Prostate gland (tissue), 2 donors: ENCODE data around the gene DRICH1. TPM values are rescaled to one million over a fixed set of nuclear protein-coding genes. Genes with fewer than 3 reads are reported as not detected.

Source experiments
- DNase-seq: peaks from one replicate; pipeline ENCODE4 v3.0.0-alpha.2; 2019; ENCODE audit warnings: low spot score
- H3K27ac ChIP-seq, 2 donors: fragments of 200-600 bp; sonication (generic); 2 replicates each; pipeline ENCODE4 v1.5.1; 2017 to 2019
- H3K27me3 ChIP-seq: fragments of 200-600 bp; sonication (generic); replicated peaks from 2 replicates; pipeline ENCODE4 v1.5.1; 2019; ENCODE audit not compliant: insufficient read depth
- H3K36me3 ChIP-seq, 2 donors: fragments of 200-600 bp; sonication (generic); 1 replicate in 1 of 2; 2 replicates in 1 of 2; pipeline versions ENCODE4 v1.5.1 to v1.8.1; 2017 to 2019
- H3K4me1 ChIP-seq: fragments of 200-600 bp; sonication (generic); replicated peaks from 2 replicates; pipeline ENCODE4 v1.5.1; 2019
- H3K4me3 ChIP-seq, 2 donors: fragments of 200-600 bp; sonication (generic); 2 replicates each; pipeline ENCODE4 v1.5.1; 2017 to 2019
- H3K9me3 ChIP-seq: fragments of 200-600 bp; sonication (generic); 2 replicates; pipeline ENCODE4 v1.5.1; 2017
- CTCF ChIP-seq, 4 experiments: fragments of 200-600 bp in 2 of 4; fragments of 450-650 bp in 2 of 4; sonication (generic) in 2 of 4; IDR thresholded peaks; 1 replicate in 3 of 4; 2 replicates in 1 of 4; pipeline ENCODE4 v1.5.1; 2016 to 2019; ENCODE audit warnings: antibody characterized with exemption in 4 of 4, mild to moderate bottlenecking in 2 of 4, moderate library complexity in 2 of 4
- POLR2A ChIP-seq: fragments of 450-650 bp; IDR thresholded peaks from one replicate; pipeline ENCODE4 v1.6.1; 2016; ENCODE audit warnings: antibody characterized with exemption, mild to moderate bottlenecking
- POLR2AphosphoS5 ChIP-seq: sonication (generic); formaldehyde crosslinking; IDR thresholded peaks from one replicate; pipeline ENCODE4 v1.6.1; 2017; ENCODE audit warnings: antibody characterized with exemption
- WGBS: methylation state at CpG from one replicate; pipeline ENCODE4 v1.1.5; 2018; 5-methylcytosine and 5-hydroxymethylcytosine counted together
- intact Hi-C: fragments of 100-400 bp; cut with DNase I; formaldehyde crosslinking; loops from one replicate; pipeline ENCODE4 v1.14.2; 2022
- total RNA-seq, 2 donors: library from RNA; depleted of rRNA; stranded (reverse); fragments of >200 nt; gene quantifications; one replicate each; pipeline ENCODE4 v1.1.0, GENCODE V29; 2016

The DRICH1 gene
- total RNA-seq, 2 donors from 2014 or later, result 2.8 TPM; not detected in 1

GRCh38 chr22:23591846-23592245, 40.3 kb downstream of the DRICH1 start:
- no peaks in the 10 kb centered on the region for H3K36me3 ChIP-seq
- TF ChIP-seq POLR2AphosphoS5, result no peak
- TF ChIP-seq CTCF (IDR thresholded peaks at IDR 0.05), result no peak
- TF ChIP-seq POLR2A, result no peak
- H3K4me3 ChIP-seq, result no peak overlapping the region
- intact Hi-C loops, result no loop called here
- 96% methylated on average over 7 of the region's 7 CpGs for WGBS
- no peak overlapping the region for H3K27ac ChIP-seq
- H3K9me3 ChIP-seq, result no peaks in the 10 kb centered on the region
- H3K4me1 ChIP-seq, result no peaks in the 10 kb centered on the region
- no peaks in the 10 kb centered on the region for H3K27me3 ChIP-seq
- no peak for DNase-seq

GRCh38 chr22:23591201-23591791, 40.8 kb downstream of the DRICH1 start:
- no peak for TF ChIP-seq POLR2A
- peak; percentile 58 to 79 (median 74) for TF ChIP-seq CTCF (IDR thresholded peaks at IDR 0.05)
- TF ChIP-seq POLR2AphosphoS5, result peak; percentile 4
- intact Hi-C loops, result no loop called here
- Histone ChIP-seq H3K4me1 (no peaks in the 10 kb centered on the region), H3K9me3 (no peaks in the 10 kb centered on the region), H3K4me3 (no peak overlapping the region), H3K36me3 (no peaks in the 10 kb centered on the region), H3K27me3 (no peaks in the 10 kb centered on the region), H3K27ac (no peak overlapping the region)
- peak; percentile 59 for DNase-seq
- WGBS, result 57% methylated on average over 11 of the region's 11 CpGs

GRCh38 chr22:23583836-23584235, 48.3 kb downstream of the DRICH1 start:
- Histone ChIP-seq H3K27ac (no peak overlapping the region), H3K27me3 (no peaks in the 10 kb centered on the region), H3K9me3 (no peaks in the 10 kb centered on the region), H3K4me1 (no peaks in the 10 kb centered on the region), H3K4me3 (no peak overlapping the region), H3K36me3 (no peaks in the 10 kb centered on the region)
- DNase-seq, result no peak
- 79% methylated on average over 5 of the region's 6 CpGs for WGBS
- intact Hi-C loops, result no loop called here
- TF ChIP-seq CTCF (IDR thresholded peaks at IDR 0.05), result no peak
- no peak for TF ChIP-seq POLR2AphosphoS5
- no peak for TF ChIP-seq POLR2A

GRCh38 chr22:23583153-23583552, 49.0 kb downstream of the DRICH1 start:
- no peak for TF ChIP-seq POLR2A
- TF ChIP-seq CTCF (IDR thresholded peaks at IDR 0.05), result no peak
- TF ChIP-seq POLR2AphosphoS5, result no peak
- DNase-seq, result no peak
- Histone ChIP-seq H3K4me1 (no peaks in the 10 kb centered on the region), H3K4me3 (no peak overlapping the region), H3K27me3 (no peaks in the 10 kb centered on the region), H3K9me3 (no peaks in the 10 kb centered on the region), H3K36me3 (no peaks in the 10 kb centered on the region), H3K27ac (no peak overlapping the region)
- 71% methylated on average over 7 of the region's 7 CpGs for WGBS
- intact Hi-C loops, result no loop called here

GRCh38 chr22:23581260-23581650, 50.9 kb downstream of the DRICH1 start:
- intact Hi-C loops, result no loop called here
- no peak for DNase-seq
- no peak overlapping the region for H3K27ac ChIP-seq
- no peaks in the 10 kb centered on the region for H3K36me3 ChIP-seq
- H3K4me1 ChIP-seq, result no peaks in the 10 kb centered on the region
- no peaks in the 10 kb centered on the region for H3K9me3 ChIP-seq
- 74% methylated on average over 8 of the region's 8 CpGs for WGBS
- no peak overlapping the region for H3K4me3 ChIP-seq
- no peak for TF ChIP-seq POLR2A
- no peak for TF ChIP-seq CTCF (IDR thresholded peaks at IDR 0.05)
- no peaks in the 10 kb centered on the region for H3K27me3 ChIP-seq
